Keratinocyte (primary cell): ENCODE measurements around the gene DVL1.

Experiments
- EZH2 ChIP-seq: IDR thresholded peaks from one replicate; pipeline ENCODE4 v1.6.1; 2012; ENCODE audit warnings: inconsistent platforms, mild to moderate bottlenecking, low read length, moderate library complexity
- TF ChIP-seq, protein P1 (sequence below), 3 experiments: IDR thresholded peaks in 1 of 3; conservative IDR thresholded peaks in 1 of 3; optimal IDR thresholded peaks in 1 of 3; 2 replicates in 2 of 3; 3 replicates in 1 of 3; pipeline versions ENCODE3 to v1.5.1; 2011; ENCODE audit warnings: low read length in 3 of 3, mild to moderate bottlenecking in 3 of 3, moderate library complexity in 2 of 3, control low read depth in 1 of 3, inconsistent platforms in 1 of 3; ENCODE audit not compliant: insufficient read depth in 2 of 3; ENCODE audit errors: extremely low read depth in 1 of 3

DNA sequence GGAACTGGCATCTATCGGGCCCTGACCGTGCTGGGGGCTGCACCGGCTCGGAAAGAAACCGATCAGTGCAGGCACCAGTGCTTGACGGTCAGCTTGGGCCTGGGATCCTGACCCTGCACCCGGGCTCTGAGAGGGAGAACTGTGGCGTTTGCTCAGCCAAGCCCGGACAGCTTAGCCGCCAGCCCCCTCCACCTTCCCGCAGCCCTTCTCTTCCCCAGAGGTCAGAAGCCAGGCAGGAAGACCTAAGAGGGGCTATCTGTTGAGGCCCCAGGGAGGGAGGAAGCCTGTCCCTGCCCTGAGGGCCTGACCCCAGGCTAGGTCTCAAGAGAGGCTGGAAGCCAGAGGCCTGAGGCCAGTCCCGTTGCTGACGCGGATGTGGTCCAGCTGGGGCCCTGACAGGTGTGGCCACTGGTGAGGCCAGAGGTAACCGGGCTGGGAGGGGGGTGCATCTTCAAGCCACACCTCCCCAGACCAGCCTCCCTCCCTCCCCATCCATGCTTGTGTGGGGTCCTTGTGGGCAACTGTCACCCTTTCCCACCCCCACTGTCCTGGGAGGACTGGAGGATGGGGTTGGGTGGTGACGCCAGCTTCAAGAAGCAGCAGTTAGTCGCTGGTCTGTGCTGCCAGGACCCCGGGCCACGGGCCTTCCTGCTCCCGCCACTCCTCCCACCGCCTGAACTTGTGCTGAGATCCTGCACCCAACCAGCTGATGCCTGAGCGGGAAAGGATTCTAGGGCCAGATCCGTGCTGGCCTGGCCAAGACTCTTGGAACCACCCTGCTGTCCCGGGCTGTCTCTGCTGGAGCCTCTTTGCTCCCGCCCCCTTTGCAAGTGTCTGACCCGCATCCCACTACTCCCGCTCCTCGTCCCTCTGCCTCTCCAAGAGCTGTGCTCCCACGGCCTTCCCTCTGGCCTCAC lies 2.6 kb upstream of the DVL1 start:
- TF ChIP-seq, protein P1, sequence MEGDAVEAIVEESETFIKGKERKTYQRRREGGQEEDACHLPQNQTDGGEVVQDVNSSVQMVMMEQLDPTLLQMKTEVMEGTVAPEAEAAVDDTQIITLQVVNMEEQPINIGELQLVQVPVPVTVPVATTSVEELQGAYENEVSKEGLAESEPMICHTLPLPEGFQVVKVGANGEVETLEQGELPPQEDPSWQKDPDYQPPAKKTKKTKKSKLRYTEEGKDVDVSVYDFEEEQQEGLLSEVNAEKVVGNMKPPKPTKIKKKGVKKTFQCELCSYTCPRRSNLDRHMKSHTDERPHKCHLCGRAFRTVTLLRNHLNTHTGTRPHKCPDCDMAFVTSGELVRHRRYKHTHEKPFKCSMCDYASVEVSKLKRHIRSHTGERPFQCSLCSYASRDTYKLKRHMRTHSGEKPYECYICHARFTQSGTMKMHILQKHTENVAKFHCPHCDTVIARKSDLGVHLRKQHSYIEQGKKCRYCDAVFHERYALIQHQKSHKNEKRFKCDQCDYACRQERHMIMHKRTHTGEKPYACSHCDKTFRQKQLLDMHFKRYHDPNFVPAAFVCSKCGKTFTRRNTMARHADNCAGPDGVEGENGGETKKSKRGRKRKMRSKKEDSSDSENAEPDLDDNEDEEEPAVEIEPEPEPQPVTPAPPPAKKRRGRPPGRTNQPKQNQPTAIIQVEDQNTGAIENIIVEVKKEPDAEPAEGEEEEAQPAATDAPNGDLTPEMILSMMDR (optimal IDR thresholded peaks at IDR 0.05 in 1 of 3, IDR thresholded peaks at IDR 0.05 in 1 of 3, conservative IDR thresholded peaks at IDR 0.05 in 1 of 3; ENCODE audit: extremely low read depth in 1 of 3, insufficient read depth in 2 of 3, low read length in 3 of 3), result no peak
- TF ChIP-seq EZH2, result no peak
